Hypothalamus (tissue), 51 donors: ENCODE measurements around the gene AZGP1.
A peak's percentile ranks its signal among the peaks of the same experiment; 100 is the strongest.
"Not testable (repeated sequence)": the region's sequence is repeated elsewhere in the genome, so short reads cannot be mapped to it uniquely, and the experiment has no call there.

Source experiments
- DNase-seq, 51 donors: peaks; one replicate each; lab custom pipeline; 2025; lab: John Stamatoyannopoulos, UW

AZGP1 gene

GRCh38 chr7:99954643-99955042 is 21.2 kb downstream of the AZGP1 start:
- not testable (repeated sequence) for DNase-seq

- DNase-seq = no peak
Measured at GRCh38 chr7:99953649-99954048, 22.2 kb downstream of the AZGP1 start.

- DNase-seq = not testable (repeated sequence)
Measured at GRCh38 chr7:99952649-99953048, 23.2 kb downstream of the AZGP1 start.

GRCh38 chr7:99950819-99951218 is 25.0 kb downstream of the AZGP1 start:
- DNase-seq = not testable (repeated sequence)

GRCh38 chr7:99949645-99950228 is 26.1 kb downstream of the AZGP1 start:
- no peak for DNase-seq

GRCh38 chr7:99947608-99948007 is 28.2 kb downstream of the AZGP1 start:
- DNase-seq = no peak

GRCh38 chr7:99944497-99945070 is 31.2 kb downstream of the AZGP1 start:
- DNase-seq = no peak

- DNase-seq = no peak
Measured at GRCh38 chr7:99943641-99944496, 32.0 kb downstream of the AZGP1 start.

GRCh38 chr7:99938296-99938695 is 37.5 kb downstream of the AZGP1 start:
- no peak for DNase-seq

GRCh38 chr7:99935009-99935408 is 40.8 kb downstream of the AZGP1 start:
- DNase-seq = not testable (repeated sequence)

GRCh38 chr7:99930376-99930775 is 45.5 kb downstream of the AZGP1 start:
- no peak for DNase-seq

- no peak for DNase-seq
Measured at GRCh38 chr7:99929730-99930053, 46.1 kb downstream of the AZGP1 start.

- peak in 28 of 51 donors; percentile 1 to 51 (median 13) for DNase-seq
Measured at GRCh38 chr7:99928994-99929729, 46.7 kb downstream of the AZGP1 start, which contains the start of gene GJC3. TSS of gene GJC3 (minus strand) at chr7:99929620. CDS start at chr7:99929620, 0 bp downstream.

- DNase-seq = no peak
Measured at GRCh38 chr7:99928188-99928587, 47.6 kb downstream of the AZGP1 start.

- no peak for DNase-seq
Measured at GRCh38 chr7:99927536-99927935, 48.3 kb downstream of the AZGP1 start.

GRCh38 chr7:99926321-99926720 is 49.5 kb downstream of the AZGP1 start:
- DNase-seq = no peak

GRCh38 chr7:99923200-99923599 is 52.6 kb downstream of the AZGP1 start:
- DNase-seq = no peak

GRCh38 chr7:99920149-99920548 is 55.7 kb downstream of the AZGP1 start:
- DNase-seq = no peak

GRCh38 chr7:99919814-99920112 is 56.1 kb downstream of the AZGP1 start:
- DNase-seq = no peak

GRCh38 chr7:99918959-99919813 is 56.6 kb downstream of the AZGP1 start, which contains the start of gene TRIM4:
TSS of gene TRIM4 (minus strand) at chr7:99919530. CDS start at chr7:99919401, 129 bp downstream.
- DNase-seq = peak; percentile 34 to 95 (median 87)
